HG03575 (cell line): Measurements from ENCODE around the gene LRRC56.
"Not testable (repeated sequence)": the region's sequence is repeated elsewhere in the genome, so short reads cannot be mapped to it uniquely, and the experiment has no call there.

Source experiments
- ATAC-seq: cut with Tn5 transposase; IDR thresholded peaks from one replicate; pipeline ENCODE4 v1.9.1; 2021; ENCODE audit not compliant: unreplicated experiment, insufficient number of reproducible peaks, low FRiP score; ENCODE audit errors: extremely low read depth

Gene LRRC56

DNA sequence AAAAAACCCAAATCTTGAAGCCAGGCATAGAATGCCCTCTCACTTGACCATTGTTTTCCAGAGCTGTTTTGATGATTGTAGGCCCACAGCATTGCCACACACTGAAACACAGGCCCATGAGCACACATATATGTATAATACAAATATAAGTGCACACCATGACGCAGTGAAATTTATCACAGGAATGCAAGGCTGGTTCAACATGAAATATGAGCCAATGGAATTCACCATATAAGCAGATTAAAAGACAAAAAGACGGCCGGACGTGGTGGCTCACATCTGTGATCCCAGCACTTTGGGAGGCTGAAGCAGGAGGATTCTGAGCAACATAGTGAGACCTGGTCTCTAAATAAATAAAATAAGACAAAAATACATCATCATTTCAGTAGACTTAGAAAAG, 20.9 kb upstream of the LRRC56 start:
- ATAC-seq, result no peak

DNA sequence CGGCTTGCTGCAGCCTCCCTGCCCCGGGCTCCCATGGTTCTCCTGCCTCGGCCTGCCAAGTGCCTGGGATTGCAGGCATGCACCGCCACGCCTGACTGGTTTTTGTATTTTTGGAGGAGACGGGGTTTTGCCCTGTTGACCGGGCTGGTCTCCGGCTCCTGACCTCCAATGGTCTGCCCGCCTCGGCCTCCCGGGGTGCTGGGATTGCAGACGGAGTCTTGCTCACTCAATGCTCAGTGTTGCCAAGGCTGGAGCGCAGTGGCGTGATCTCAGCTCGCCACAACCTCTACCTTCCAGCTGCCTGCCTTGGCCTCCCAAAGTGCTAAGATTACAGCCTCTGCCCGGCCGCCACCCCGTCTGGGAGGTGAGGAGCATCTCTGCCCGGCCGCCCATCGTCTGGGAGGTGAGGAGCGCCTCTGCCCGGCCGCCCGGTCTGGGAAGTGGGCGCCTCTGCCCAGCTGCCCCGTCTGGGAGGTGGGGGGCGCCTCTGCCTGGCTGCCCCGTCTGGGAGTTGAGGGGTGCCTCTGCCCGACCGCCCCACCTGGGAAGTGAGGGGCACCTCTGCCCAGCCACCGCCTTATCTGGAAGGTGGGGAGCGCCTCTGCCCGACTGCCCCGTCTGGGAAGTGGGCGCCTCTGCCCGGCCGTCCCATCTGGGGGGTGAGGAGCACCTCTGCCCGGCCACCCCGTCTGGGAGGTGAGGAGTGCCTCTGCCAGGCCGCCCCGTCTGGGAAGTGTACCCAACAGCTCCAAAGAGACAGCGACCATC, 20.2 kb upstream of the LRRC56 start:
- not testable (repeated sequence) for ATAC-seq

DNA sequence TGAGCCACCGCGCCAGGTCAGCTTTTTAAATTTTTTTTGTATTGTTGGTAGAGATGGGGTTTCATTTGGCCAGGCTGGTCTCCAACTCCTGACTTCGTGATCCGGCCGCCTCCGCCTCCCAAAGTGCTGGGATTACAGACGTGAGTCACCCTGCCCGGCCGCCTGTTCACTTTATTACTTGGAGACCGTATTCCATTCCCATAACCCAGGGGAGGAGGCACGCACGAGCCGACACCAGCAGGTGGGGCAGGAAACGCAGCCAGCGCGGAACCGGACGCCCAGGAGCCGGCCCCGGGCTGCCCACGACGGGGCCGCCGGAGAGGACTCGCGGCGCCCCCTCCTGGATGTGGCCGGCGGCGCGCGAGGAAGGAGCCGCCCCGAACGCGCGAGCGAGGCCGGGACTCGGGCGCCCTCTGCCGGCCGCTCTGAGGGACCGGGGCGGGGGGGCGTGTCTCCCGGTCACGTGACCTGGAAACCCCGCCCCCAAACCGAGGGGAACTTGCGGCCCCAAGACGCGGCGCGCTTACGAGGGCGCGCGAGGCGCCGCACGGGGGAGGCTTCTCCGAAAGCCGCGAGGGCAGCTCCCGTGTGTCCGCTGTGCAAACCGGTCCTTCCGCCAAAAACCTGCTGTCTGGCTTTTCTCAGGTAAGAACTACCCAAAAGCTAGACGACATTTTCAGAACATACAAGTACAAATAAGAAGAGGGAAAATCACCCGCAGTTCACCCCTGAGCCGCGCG, 18.7 kb upstream of the LRRC56 start:
- no peak for ATAC-seq

DNA sequence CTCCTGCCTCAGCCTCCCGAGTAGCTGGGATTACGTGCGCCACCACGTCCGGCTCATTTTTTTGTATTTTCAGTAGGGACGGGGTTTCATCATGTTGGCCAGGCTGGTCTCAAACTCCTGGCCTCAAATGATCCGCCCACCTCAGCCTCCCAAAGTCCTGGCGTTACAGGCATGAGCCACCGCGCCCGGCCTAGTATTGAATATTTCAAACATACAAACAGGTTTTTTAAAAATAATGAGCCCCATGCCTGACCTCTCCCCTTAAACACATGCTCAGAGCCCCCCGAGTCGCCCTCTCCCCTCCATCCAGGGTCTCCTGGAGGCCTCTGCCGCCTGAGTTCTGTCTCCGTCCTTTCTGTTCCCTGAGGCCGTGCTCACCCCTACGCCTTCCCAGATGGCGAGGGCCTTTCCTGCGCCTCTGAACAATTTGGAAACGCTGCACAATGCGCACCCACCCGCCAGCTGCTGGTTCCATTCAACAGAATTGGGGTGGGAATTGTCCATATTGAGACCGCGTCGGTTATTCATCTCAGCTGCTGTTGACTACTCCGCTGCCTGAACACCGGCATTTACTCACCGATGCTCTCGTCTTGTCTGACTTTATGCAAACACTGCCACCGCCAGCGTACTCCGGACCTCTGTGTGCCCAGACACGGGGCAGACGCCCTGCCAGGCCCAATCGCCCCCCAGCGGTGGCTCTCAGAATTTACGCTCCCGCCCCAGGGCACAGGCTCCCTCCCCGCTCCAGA, 16.7 kb upstream of the LRRC56 start:
- ATAC-seq, result no peak

DNA sequence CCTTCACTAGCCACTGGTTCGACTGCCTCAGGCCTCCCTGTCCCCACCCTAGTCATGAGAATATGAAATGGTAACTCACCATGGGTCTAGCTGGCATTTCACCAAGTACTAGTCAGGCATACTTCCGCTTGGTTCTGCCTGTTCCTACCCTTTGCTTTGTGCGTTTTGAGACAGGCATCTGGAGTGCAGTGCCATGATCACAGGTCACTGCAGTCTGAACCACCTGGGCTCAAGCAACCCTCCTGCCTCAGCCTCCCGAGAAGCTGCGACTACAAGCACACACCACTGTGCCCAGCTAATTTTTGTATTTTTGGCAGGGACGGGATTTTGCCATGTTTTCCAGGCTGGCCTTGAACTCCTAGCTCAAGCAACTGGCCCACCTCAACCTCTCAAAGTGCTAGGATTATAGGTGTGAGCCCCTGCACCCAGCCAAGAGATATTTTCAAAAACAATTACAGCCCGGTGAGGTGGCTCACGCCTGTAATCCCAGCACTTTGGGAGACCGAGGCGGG, 16.1 kb upstream of the LRRC56 start:
- ATAC-seq, result no peak

DNA sequence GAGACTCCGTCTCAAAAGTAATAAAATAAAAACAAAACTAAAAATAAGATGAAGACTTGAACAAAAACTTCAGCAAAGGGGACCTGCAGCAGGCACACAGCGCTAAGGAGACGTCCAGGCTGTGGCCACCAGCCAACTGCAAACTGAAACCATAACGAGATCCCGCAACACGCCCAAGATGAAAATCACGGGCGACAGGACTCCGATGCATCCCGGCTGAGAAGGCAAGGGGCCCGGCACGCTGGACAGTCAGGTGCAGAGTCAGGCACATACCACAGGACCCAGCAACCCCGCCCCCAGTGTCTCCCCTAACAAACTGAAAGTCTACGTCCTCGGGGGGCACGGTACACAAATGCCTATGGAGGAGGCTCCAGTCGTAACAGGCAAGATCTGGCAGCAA, 11.1 kb upstream of the LRRC56 start:
- no peak for ATAC-seq

DNA sequence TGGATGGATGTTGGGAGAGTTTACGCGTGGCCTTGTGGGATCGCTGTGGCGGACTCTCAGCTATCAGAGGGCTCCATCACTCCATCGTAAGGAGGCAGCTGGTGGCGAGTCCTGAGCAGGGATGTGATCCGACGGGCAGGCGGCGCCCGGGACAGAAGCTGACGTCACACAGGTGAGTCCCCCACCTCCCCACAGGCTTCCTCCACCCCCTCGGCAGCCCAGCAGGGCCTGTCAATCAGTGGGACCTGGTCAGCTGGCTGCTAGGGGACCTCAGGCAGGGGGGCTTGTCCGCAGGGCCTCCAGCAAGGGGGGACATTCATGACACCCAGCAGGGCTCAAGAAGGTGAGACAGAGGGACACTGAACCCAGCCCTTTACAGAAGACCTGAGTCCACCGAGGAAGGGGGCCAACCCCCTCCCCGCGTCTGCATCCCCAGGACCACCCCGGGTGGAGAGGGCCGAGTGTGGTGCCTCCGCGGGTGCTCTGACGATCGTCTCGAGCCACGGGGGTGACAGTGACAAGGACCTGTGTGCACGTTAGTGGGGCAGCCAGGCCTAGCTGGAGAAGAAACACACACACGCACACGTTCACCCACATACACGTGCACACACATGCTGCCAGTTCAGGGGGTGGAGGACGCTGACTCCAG, 9.0 kb upstream of the LRRC56 start:
- ATAC-seq, result no peak

DNA sequence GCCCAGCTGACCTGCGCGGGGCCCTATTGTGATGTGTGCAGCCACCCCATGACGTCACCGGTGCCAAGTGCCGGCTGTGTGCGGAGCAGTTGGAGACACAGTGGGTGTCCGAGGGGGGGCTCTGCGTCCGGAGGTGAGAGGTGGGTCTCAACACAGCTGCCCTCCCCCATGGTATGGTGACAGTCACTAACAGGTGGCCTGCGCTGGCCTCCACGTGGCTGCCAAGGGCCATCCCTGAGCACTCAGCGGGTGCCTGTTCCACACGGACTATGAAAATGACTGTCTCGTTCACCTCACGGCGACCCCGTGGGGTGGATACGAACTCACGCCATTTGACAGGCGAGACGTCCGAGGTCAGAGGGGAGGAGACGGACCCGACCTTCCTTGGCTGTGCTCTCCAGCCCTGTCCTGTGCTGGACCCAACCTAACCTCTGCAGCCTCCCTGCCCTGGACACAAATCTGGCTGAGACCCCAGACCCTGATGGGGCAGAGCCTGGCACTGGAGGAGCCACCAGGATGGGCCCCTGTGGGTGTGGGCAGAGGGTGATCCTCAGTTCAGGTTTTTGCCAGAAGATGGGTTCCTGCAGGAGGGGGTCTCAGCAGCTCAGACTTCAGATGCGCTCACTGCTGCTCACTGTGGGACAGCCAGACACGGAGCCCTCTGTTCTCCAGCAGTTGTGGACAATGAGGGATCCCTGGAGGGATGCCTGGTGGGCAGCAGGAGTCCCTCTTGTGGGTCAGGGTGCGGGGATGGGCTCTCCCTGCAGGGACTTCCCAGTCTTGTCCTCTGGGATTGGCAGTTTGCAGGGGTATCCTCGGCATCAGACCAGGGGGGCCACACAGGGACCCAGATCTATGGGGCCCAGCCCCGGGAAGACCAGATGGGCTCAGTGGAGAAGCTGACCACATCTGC, 8.3 kb upstream of the LRRC56 start:
- no peak for ATAC-seq

DNA sequence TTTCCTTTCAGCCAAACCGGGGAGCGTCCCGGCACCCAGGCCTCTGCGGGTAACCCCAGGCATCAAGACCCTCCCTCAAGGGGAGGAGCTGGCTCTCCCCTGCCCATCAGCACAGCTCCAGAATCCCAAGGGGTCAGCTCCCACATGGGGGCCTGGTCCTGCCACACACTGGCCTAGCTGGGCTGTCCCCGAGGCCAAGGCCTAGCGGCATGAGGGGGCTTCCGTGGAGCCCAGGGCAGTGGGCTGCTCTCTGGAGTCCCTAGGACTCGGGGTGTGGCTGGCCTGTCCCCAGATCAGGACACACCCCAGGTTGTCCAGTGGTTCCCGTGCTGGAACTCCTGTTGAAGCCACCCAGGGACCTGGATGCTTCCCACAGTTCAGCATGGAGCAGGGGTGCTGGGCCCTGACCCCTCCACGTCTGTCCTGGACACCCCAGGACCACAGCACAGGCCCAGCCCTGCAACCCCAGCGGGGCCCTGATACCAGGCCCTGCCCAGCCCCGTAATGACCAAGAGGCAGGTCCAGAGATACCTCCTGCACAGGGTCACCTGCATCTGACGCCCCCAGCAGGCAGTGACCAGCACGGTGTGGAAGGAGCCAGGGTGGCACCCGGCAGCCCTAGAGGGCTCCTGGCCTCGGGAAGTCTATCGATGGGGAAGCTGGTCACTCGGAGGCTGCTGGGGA, 7.5 kb upstream of the LRRC56 start:
- no peak for ATAC-seq

DNA sequence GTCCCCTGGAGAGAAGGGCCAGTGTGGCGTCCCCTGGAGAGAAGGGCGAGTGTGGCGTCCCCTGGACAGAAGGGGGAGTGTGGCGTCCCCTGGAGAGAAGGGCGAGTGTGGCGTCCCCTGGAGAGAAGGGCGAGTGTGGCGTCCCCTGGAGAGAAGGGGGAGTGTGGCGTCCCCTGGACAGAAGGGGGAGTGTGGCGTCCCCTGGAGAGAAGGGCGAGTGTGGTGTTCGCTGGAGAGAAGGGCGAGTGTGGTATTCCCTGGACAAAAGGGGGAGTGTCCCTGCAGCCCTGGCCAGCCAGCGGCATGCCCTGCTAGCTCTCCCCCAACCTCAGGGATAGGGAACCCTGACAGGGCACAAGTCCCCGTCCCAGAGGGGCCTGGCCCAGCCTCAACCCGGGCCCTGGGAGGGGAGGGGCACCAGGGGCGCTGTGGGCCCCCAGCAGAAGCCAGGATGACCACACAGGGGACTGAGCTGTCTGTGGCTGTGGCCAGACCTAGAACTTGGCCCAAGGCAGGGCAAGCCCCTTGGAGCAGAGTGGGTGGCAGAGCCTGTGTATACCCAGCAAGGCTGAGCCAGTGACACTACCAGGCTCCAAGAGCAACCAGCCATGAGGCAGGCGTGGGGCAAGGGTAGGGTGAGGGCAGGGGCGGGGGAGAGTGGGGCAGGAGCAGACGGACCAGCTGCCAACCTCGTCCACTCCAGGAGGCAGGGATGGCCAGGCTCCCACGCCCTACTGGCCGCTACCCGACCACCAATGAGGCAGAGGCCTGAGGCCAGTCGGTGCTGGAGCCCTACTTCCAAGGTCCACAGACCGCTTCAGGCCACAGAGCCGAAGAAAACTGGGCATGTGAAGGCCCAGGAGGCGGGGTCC, 6.1 kb upstream of the LRRC56 start:
- ATAC-seq, result no peak

DNA sequence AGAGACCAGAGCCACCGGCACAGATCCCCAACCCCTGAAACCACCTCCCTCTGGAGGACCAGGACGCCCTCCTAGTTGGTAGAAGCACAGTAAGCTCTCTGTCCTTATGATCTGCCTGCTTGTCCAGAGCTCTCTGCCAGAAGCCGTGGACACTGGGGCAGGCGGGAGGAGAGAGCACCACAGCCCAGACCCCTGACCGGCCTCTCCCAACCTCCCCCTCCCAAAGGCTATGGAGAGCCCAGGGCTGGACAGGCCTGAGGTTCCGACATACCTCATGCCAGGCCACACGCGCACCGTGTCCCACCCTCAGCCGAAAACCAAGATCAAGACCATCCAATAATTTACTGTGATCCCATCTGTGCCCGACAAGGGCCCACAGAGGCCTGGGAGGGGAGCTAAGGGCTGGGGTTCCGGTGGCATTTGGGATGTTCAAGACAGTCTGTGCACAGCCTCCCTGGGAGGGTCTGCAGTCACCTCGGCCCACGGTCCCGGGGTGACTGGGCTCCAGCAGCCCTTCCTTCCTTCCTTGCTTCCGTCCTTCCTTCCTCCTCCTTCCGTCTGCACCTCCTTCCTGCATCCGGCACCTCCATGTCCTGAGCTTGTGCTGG, 5.3 kb upstream of the LRRC56 start:
- no peak for ATAC-seq

DNA sequence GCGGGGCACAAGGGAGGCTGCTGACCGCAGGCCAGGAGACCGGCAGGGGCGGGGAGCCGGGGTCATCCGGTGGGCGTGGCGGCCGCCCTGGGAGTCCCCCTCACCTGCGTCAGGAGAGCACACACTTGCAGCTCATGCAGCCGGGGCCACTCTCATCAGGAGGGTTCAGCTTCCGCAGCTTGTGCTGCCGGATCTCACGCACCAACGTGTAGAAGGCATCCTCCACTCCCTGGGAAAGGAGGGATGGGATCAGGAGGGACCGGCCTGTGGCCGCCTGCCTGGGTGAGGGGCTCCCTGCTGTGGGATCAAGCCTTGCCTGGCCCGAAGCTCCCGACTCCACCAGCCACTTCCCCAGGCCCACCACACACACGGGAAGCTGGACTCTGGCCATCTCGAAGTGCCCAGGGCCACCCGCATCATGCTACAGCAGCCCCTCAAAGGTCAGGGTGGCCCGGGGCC, 4.8 kb upstream of the LRRC56 start:
- no peak for ATAC-seq

DNA sequence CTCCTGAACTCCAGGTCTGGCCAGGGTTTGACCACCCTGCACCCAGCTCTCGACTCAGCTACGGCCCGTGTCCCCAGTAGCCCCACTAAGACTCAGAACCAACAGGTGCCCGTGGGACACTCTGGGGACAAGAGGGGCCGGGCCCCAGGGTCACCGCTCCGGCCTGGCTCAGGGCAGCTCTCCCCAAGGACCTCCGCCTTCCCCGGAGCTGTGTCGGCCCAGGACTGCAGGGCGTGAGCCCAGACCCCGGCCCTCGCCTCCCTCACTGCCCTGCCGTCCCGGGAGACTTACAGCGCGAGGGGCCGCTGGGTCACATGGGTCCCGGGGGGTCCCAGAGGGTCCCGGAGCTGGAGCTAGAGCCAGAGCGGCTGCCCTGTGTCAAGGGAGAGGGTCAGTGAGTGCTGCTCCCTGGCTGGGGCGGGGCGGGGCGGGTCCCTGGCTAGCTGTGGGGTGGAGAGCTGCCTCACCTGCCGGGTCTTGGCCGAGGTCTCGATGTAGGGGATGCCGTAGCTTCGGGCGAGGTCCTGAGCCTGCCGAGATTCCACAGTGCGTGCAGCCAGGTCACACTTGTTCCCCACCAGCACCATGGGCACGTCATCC, 4.2 kb upstream of the LRRC56 start:
- ATAC-seq, result no peak

DNA sequence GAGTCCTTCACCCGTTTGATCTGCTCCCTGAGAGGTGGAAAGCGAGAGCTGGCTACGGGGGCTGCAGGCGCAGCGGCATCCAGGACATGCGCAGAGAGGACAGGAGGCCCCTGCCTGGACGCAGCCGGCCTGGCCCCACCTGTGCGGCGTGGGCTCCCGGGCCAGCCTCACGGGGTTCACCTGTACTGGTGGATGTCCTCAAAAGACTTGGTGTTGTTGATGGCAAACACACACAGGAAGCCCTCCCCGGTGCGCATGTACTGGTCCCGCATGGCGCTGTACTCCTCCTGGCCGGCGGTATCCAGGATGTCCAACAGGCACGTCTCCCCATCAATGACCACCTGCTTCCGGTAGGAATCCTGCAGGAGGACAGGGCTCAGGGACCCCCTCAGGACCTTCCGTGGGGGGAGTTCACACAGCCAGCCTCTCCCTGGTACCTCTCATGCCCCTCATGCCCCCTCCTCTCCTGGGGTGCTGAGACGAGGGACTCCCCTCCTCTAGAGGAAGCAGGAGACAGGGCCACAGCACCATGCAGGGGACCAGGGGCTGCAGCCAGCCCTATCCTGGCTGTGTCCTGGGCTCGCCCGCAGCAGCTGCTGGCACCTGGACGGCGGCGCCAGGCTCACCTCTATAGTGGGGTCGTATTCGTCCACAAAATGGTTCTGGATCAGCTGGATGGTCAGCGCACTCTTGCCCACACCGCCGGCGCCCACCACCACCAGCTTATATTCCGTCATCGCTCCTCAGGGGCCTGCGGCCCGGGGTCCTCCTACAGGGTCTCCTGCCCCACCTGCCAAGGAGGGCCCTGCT, 3.5 kb upstream of the LRRC56 start:
- ATAC-seq, result no peak
